Measurements from ENCODE around the gene PWP2. TPM values are rescaled to one million over a fixed set of nuclear protein-coding genes. Genes with fewer than 3 reads are reported as not detected.

Gene PWP2
- total RNA-seq, 1 experiment from 2014 or later, result 6.0 TPM

- Histone ChIP-seq H4K8ac (replicated peaks; ENCODE audit: insufficient read length, low read depth, low read length) (no peak overlapping the region), H3K4me2 (ENCODE audit: insufficient read depth, insufficient read length, low read length) (no peak overlapping the region), H2AK5ac (ENCODE audit: insufficient read length, low read length) (no peak overlapping the region), H4K20me1 (ENCODE audit: control insufficient read depth, insufficient read depth, insufficient read length) (no peaks in the 10 kb centered on the region), H2AFZ (ENCODE audit: low read length) (no peak overlapping the region), H3K23me2 (ENCODE audit: insufficient read length, low read depth, low read length, poor library complexity, severe bottlenecking) (no peaks in the 10 kb centered on the region), H3T11ph (ENCODE audit: low read length) (no peak overlapping the region), H2BK12ac (ENCODE audit: insufficient read length, low read depth, low read length) (no peak overlapping the region), H3K9me3 (ENCODE audit: control insufficient read depth, low read depth, low read length) (no peaks in the 10 kb centered on the region), H3K56ac (ENCODE audit: insufficient read length, low read depth, low read length) (no peak overlapping the region), H3K4ac (ENCODE audit: low read depth, low read length) (no peak overlapping the region), H3K27ac (ENCODE audit: insufficient read length, low read depth, low read length) (no peak overlapping the region), H3K79me1 (ENCODE audit: insufficient read depth, low read depth, low read length, poor library complexity, severe bottlenecking) (no peaks in the 10 kb centered on the region), H2BK15ac (ENCODE audit: low read depth, low read length) (no peak overlapping the region), H3K23ac (ENCODE audit: insufficient read length, low read depth, low read length) (no peak overlapping the region), H3K4me1 (ENCODE audit: insufficient read depth, low read length) (no peaks in the 10 kb centered on the region), H4K91ac (ENCODE audit: insufficient read length, low read depth, low read length) (no peak overlapping the region), H3K27me3 (ENCODE audit: insufficient read depth, low read length) (no peaks in the 10 kb centered on the region), H2BK5ac (ENCODE audit: insufficient read length, low read length) (no peak overlapping the region), H3K9ac (ENCODE audit: extremely low read depth, insufficient read length, low read length) (no peak overlapping the region), H2BK20ac (ENCODE audit: low read depth, low read length, poor library complexity, severe bottlenecking) (no peak overlapping the region), H3K79me2 (ENCODE audit: insufficient read depth, low read length) (peaks cover 2% of the 10 kb centered on the region; the same call in 1 of the 2 replicates), H3K18ac (ENCODE audit: insufficient read length, low read depth, low read length) (no peak overlapping the region), H4K5ac (ENCODE audit: insufficient read length, low read depth, low read length) (no peak overlapping the region), H3K14ac (ENCODE audit: insufficient read depth, low read length) (no peak overlapping the region), H2BK120ac (ENCODE audit: low read depth, low read length, poor library complexity, severe bottlenecking) (no peak overlapping the region)
- peak overlapping the region in 2 of 3 experiments; percentile 17 to 65; a peak in 2 of 7 replicates for H3K27ac Mint-ChIP-seq
- DNase-seq, result no peak
- H3K9me3 Mint-ChIP-seq, result no peaks in the 10 kb centered on the region; a peak in 1 of 5 replicates
- no CpG with 5 or more reads among the region's 7 CpGs for WGBS (ENCODE audit: extremely low coverage, insufficient read length, low lambda C conversion rate)
- H3K4me1 Mint-ChIP-seq, result peaks cover 10 to 13% of the 10 kb centered on the region in 2 experiments
- H3K36me3 Mint-ChIP-seq (ENCODE audit: insufficient read depth in 1 of 3, low read depth in 3 of 3), result peaks cover 6 to 34% (median 20%) of the 10 kb centered on the region in 3 experiments; a peak in 5 of 7 replicates
- no peak overlapping the region for H3K4me3 Mint-ChIP-seq
- TF ChIP-seq, protein P1, sequence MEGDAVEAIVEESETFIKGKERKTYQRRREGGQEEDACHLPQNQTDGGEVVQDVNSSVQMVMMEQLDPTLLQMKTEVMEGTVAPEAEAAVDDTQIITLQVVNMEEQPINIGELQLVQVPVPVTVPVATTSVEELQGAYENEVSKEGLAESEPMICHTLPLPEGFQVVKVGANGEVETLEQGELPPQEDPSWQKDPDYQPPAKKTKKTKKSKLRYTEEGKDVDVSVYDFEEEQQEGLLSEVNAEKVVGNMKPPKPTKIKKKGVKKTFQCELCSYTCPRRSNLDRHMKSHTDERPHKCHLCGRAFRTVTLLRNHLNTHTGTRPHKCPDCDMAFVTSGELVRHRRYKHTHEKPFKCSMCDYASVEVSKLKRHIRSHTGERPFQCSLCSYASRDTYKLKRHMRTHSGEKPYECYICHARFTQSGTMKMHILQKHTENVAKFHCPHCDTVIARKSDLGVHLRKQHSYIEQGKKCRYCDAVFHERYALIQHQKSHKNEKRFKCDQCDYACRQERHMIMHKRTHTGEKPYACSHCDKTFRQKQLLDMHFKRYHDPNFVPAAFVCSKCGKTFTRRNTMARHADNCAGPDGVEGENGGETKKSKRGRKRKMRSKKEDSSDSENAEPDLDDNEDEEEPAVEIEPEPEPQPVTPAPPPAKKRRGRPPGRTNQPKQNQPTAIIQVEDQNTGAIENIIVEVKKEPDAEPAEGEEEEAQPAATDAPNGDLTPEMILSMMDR (conservative IDR thresholded peaks at IDR 0.05), result no peak
- no peaks in the 10 kb centered on the region; the same call in 1 of the 2 replicates for H3K27me3 Mint-ChIP-seq (ENCODE audit: low read depth)
Measured at GRCh38 chr21:44070391-44070790, 36.8 kb upstream of the PWP2 start.

Data from H9 (cell line).